C4-2B (cell line): Measurements from ENCODE around the gene RYR3.

Experiments
- CTCF ChIP-seq: fragments of 450-650 bp; conservative IDR thresholded peaks from 2 replicates; pipeline ENCODE4 v1.5.1; 2017; ENCODE audit warnings: mild to moderate bottlenecking
- ZFX ChIP-seq: fragments of 450-650 bp; IDR thresholded peaks from 2 replicates; pipeline ENCODE4 v1.6.1; 2017

- TF ChIP-seq CTCF (no peak), ZFX (no peak)
These were observed 205.8 kb downstream of the RYR3 start for GRCh38 chr15:33516563-33516962.
